Activated CD4-positive, alpha-beta T cell treated with anti-CD3 and anti-CD28 coated beads, Interleukin-2, amount 10 ng/mL, durations not matched to agents 24 days and 14 days (primary cell): Measurements from ENCODE around the gene CSRNP3. TPM values are rescaled to one million over a fixed set of nuclear protein-coding genes. Genes with fewer than 3 reads are reported as not detected.

Experiments
- total RNA-seq: library from RNA; stranded (reverse); gene quantifications from 2 replicates; pipeline ENCODE4 v1.2.3, GENCODE V29; 2022

The CSRNP3 gene
- total RNA-seq, 1 donor from 2014 or later: not detected

Other genes with a start within 250 kb of the CSRNP3 start
- not detected in 2 replicates for gene SCN2A, start 230.3 kb upstream of the CSRNP3 start, total RNA-seq